HG03097 (cell line): ENCODE measurements around the gene MAPK1IP1L.

Experiments used
- ATAC-seq: cut with Tn5 transposase; IDR thresholded peaks from one replicate; pipeline ENCODE4 v1.9.1; 2021; ENCODE audit not compliant: unreplicated experiment, low FRiP score

The MAPK1IP1L gene

GRCh38 chr14:55092341-55092740, 40.9 kb downstream of the MAPK1IP1L start:
- ATAC-seq = no peak

- no peak for ATAC-seq
These were observed 43.1 kb downstream of the MAPK1IP1L start for GRCh38 chr14:55094292-55095157.

GRCh38 chr14:55097881-55098560, 46.6 kb downstream of the MAPK1IP1L start:
- ATAC-seq = peak; percentile 46

GRCh38 chr14:55098561-55098898, 47.1 kb downstream of the MAPK1IP1L start:
- no peak for ATAC-seq

GRCh38 chr14:55099756-55100155, 48.3 kb downstream of the MAPK1IP1L start:
- ATAC-seq = no peak

- no peak for ATAC-seq
These were observed 50.3 kb downstream of the MAPK1IP1L start for GRCh38 chr14:55101698-55102097.

- peak; percentile 68 for ATAC-seq
These were observed 50.7 kb downstream of the MAPK1IP1L start for GRCh38 chr14:55102141-55102621.

- ATAC-seq = peak; percentile 41
These were observed 51.7 kb downstream of the MAPK1IP1L start for GRCh38 chr14:55103005-55103640.

GRCh38 chr14:55103971-55104954, 52.8 kb downstream of the MAPK1IP1L start:
- no peak for ATAC-seq

GRCh38 chr14:55105991-55106390, 54.5 kb downstream of the MAPK1IP1L start:
- no peak for ATAC-seq

GRCh38 chr14:55107766-55108554, 56.5 kb downstream of the MAPK1IP1L start:
- no peak for ATAC-seq

GRCh38 chr14:55109836-55110235, 58.4 kb downstream of the MAPK1IP1L start:
- ATAC-seq = no peak

GRCh38 chr14:55111122-55111708, 59.8 kb downstream of the MAPK1IP1L start:
- no peak for ATAC-seq

- ATAC-seq = no peak
These were observed 63.3 kb downstream of the MAPK1IP1L start for GRCh38 chr14:55114720-55115119.

GRCh38 chr14:55115460-55115859, 64.0 kb downstream of the MAPK1IP1L start:
- ATAC-seq = no peak

GRCh38 chr14:55115861-55116245, 64.4 kb downstream of the MAPK1IP1L start:
- ATAC-seq = no peak

GRCh38 chr14:55116246-55117030, 65.0 kb downstream of the MAPK1IP1L start:
- no peak for ATAC-seq

- no peak for ATAC-seq
These were observed 66.5 kb downstream of the MAPK1IP1L start for GRCh38 chr14:55117803-55118441.
